GM10248 (cell line): ENCODE data around the gene SOCS7.

Source experiments
- CTCF ChIA-PET: fragments of 300-600 bp; sonication (Branson Sonifier 250); formaldehyde crosslinking; extraction: SDS; loops from one replicate; lab custom pipeline; 2021; ENCODE audit warnings: antibody characterized with exemption; lab: Yijun Ruan, JAX
- POLR2A ChIA-PET: fragments of 350-650 bp; sonication (Branson Sonifier 250); formaldehyde crosslinking; extraction: SDS; loops from one replicate; lab custom pipeline; 2020; ENCODE audit warnings: antibody characterized with exemption; lab: Yijun Ruan, JAX
- DNase-seq: peaks from one replicate; pipeline ENCODE4 v3.0.0; 2012; ENCODE audit errors: extremely low spot score
- TF ChIP-seq, protein P1 (sequence below): IDR thresholded peaks from 2 replicates; pipeline ENCODE4 v1.5.1; 2012; ENCODE audit warnings: mild to moderate bottlenecking, low read depth; ENCODE audit errors: extremely low read depth, missing control alignments, control extremely low read depth

SOCS7 gene

DNA sequence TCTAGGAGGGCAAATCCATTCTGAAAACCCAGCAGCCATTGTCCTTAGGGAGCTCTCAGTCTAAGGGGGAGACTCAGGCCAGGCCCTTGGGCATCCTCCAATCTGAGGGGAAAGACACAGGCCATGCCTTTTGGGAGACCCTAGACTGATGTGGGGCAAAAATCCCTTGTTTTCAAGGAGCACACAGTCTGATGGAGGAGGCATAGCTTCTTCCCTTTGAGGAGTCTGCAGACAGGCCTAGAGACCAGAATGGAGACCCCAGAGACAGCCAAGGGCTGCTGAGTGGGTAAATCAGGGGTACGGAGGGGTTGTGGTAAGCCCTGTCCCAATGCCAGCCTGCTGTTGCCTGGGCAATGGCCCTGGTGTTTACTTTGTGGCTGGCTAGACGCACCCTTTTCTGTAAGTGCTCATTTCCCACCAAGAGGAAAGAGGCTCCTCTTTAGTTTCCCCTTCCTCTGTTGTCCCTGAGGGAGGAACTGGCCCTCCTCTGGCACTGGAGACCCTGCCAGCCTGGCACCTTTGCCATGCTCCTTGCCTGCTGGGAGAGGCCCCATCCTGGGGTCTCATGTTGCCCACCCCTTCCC is 96.0 kb downstream of the SOCS7 start:
- no peak for DNase-seq
- POLR2A ChIA-PET: no interaction called here
- TF ChIP-seq, protein P1, sequence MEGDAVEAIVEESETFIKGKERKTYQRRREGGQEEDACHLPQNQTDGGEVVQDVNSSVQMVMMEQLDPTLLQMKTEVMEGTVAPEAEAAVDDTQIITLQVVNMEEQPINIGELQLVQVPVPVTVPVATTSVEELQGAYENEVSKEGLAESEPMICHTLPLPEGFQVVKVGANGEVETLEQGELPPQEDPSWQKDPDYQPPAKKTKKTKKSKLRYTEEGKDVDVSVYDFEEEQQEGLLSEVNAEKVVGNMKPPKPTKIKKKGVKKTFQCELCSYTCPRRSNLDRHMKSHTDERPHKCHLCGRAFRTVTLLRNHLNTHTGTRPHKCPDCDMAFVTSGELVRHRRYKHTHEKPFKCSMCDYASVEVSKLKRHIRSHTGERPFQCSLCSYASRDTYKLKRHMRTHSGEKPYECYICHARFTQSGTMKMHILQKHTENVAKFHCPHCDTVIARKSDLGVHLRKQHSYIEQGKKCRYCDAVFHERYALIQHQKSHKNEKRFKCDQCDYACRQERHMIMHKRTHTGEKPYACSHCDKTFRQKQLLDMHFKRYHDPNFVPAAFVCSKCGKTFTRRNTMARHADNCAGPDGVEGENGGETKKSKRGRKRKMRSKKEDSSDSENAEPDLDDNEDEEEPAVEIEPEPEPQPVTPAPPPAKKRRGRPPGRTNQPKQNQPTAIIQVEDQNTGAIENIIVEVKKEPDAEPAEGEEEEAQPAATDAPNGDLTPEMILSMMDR: no peak
- CTCF ChIA-PET: interaction anchor here (1.6 kb wide), 1 partner anchor 10 kb away, joined by 4 read pairs; no protein-coding TSS in a partner anchor

DNA sequence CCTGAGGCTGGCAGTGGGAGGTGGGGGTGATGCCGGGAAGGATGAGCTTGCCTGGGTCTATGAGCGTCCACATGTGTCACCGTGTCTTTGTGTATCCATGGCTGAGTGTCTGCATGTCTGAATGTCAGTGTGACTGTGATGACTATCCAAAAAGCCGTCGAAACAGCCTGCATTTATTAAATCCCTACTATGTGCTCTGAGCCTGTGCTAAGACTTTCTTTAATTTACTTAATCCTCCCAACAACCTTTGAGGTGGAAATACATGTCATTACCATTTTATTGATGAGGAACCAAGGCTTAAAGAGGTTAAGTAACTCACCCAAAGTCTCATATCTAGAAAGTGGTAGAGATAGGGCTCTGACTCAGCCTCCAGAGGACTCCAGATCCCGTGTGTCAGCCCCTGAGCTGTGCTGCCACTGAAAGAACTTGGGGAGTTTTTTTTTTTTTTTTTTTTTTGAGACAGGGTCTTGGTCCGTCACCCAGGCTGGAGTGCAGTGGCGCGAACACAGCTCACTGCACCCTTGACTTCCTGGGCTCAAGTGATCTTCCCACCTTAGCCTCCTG is 96.6 kb downstream of the SOCS7 start:
- DNase-seq: no peak
- ChIA-PET CTCF (interaction anchor here (1.6 kb wide), 1 partner anchor 11 kb away, joined by 4 read pairs; no protein-coding TSS in a partner anchor), POLR2A (no interaction called here)
- TF ChIP-seq, protein P1: no peak

DNA sequence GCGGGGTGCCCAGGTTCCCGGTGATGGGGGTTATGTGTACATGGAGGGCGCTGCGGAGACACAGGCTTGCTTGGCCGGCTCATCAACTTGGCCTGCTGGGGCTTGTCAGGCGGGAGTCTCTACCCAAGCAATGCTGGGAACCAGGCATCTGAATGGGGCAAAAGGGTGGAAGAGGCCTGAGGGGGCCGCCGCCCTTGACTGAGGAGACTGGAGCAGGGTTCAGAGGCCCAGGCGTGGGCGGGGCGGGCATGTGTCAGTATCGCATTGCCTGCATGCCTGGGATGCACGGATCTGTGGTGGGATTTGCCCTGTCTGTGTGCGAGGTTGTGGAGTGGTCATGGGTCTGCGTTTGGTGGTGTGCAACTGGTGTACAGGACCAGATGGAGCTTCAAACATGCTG is 97.7 kb downstream of the SOCS7 start:
- TF ChIP-seq, protein P1: no peak
- ChIA-PET POLR2A (no interaction called here), CTCF (no interaction called here)
- no peak for DNase-seq

DNA sequence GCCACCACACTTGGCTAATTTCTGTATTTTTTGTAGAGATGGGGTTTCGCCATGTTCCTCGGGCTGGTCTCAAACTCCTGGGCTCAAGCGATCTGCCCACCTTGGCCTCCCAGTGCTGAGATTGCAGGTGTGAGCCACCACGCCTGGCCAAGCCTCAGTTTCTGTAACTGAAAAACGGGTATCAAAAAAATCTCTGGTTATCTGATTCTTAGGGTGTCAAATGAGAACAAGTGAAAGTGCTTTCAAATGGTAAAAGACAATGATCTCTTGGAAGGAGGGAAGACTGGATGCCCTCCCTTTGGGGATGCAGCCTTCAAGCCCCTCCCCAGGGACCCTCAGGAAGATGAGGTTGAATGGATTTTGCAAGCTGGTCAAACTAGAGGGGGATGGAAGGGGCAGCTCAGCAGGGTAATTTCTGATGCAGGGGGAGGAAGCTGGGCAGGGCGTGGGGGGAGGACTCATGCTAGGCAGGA is 98.9 kb downstream of the SOCS7 start:
- POLR2A ChIA-PET: no interaction called here
- CTCF ChIA-PET: interaction anchor here (0.8 kb wide), 2 partner anchors 9 to 35 kb away, joined by 3 read pairs; no protein-coding TSS in a partner anchor
- DNase-seq: no peak
- TF ChIP-seq, protein P1: no peak

DNA sequence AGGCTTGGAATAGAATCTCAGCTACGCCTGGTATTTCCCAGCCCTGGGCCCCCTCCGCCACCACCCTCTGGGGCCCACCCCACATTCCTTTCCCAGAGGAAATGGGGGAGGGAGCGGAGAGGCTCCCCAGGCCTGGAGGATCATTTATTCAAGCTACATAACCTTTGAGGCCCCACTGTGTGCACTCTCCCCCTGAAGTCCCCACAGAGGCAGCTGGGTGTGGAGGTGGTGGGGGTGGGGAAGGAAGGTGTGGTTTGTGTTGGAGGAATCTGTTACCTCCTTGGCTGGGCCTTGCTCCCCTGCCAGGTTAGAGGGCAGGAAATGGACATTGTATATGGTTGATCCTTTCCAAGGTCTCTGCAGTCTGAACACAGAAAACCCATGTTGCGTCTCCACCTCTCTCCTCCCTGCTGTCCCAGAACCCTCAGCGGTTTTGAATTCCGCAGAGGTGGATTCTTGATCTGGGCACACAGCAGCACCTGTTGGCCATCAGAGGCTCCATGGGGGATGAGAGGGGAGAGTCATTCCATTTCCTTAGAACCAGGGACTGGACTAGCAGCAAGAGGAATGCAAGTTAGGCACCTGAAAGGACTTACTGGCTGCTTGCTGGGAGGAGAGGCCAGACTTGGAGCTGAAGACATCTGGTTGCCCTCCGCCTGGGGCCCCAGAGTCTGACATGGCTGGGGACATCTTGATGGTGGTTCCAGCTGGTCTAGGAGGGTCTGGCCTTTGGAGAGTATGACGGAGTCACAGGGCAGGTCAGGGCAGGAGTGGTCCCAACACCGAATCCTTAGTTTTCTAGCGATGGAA is 99.6 kb downstream of the SOCS7 start:
- TF ChIP-seq, protein P1: no peak
- no peak for DNase-seq
- POLR2A ChIA-PET: no interaction called here
- CTCF ChIA-PET: interaction anchor here (0.8 to 1.1 kb wide), 3 partner anchors 8 to 34 kb away, joined by 3 read pairs; no protein-coding TSS in a partner anchor

DNA sequence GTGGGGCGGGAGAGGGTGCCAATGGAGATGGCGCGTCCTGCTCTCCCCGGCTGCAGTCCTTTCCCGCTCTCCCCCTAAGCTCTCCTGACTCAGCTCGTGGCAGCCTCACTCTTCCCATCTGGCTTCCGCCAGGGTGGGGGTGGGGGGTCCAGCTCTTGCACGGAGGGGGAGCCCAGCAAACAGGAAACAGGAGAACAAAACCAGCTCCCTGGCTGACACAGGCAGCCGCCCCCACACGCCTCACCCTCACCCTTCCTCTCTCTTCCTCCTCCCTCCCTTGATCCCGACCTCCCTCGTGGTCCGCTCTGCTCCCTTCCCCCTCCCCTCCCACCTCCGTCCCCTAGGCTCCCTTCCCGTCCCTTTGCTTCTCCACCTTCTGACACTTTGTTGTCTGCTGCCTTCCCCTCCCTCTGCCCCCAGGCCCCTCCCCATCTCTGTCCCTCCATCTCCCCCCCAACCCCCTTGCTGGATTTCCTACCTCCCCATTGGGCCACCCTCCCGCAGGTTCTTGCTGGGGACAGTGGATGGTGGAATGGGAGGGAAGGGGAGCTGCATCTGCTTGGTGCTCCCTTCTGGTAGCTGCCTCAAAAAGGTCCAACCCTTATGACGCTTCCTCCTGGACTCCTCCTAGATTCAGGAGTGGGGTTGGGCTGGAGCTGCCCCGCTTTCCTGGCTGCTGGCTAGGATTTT is 100.3 kb downstream of the SOCS7 start:
- TF ChIP-seq, protein P1: no peak
- ChIA-PET CTCF (interaction anchor here (1.0 to 1.1 kb wide), 2 partner anchors 12 to 211 kb away, joined by 3 read pairs; no protein-coding TSS in a partner anchor), POLR2A (no interaction called here)
- DNase-seq: no peak
